Upper lobe of right lung (tissue), 1 donor: ENCODE data around the gene GLS. TPM values are rescaled to one million over a fixed set of nuclear protein-coding genes. Genes with fewer than 3 reads are reported as not detected.

Source experiments
- ATAC-seq: fragments of 200-7000 bp; cut with Tn5 transposase; one replicate; pipeline ENCODE4 v1.9.1; 2020; ENCODE audit warnings: mild to moderate bottlenecking, moderate library complexity
- DNase-seq: peaks from one replicate; pipeline ENCODE4 v3.0.0-alpha.2; 2020
- H3K27ac ChIP-seq: fragments of 200-600 bp; one replicate; pipeline ENCODE4 v1.8.0; 2022
- H3K27me3 ChIP-seq: fragments of 200-600 bp; one replicate; pipeline ENCODE4 v1.8.0; 2022; ENCODE audit warnings: mild to moderate bottlenecking
- H3K36me3 ChIP-seq: fragments of 200-600 bp; one replicate; pipeline ENCODE4 v1.8.0; 2022
- H3K4me1 ChIP-seq: fragments of 200-600 bp; one replicate; pipeline ENCODE4 v1.8.0; 2022
- H3K4me3 ChIP-seq: fragments of 200-600 bp; one replicate; pipeline ENCODE4 v1.8.0; 2022; ENCODE audit warnings: mild to moderate bottlenecking
- H3K9me3 ChIP-seq: fragments of 200-600 bp; one replicate; pipeline ENCODE4 v1.8.0; 2022
- intact Hi-C: fragments of 100-400 bp; cut with DNase I; formaldehyde crosslinking; loops from one replicate; pipeline ENCODE4 v1.11.0; 2022
- long read RNA-seq: library from polyadenylated mRNA; unstranded; transcript quantifications from one replicate; pipeline ENCODE4 v2.0.0, GENCODE V29; 2021
- total RNA-seq: library from RNA; stranded (reverse); fragmentation: NEBNext Ultra II Directional; extraction: Animal tissue kit (Norgen Biotek cat#: 25700); gene quantifications from one replicate; pipeline ENCODE4 v1.2.1, GENCODE V29; 2021
- TF ChIP-seq, protein P1 (sequence below): fragments of 200-600 bp; IDR thresholded peaks from one replicate; pipeline ENCODE4 v1.8.0; 2022; ENCODE audit warnings: antibody characterized with exemption
- donor health status: DM: no; HTN: yes; CAD: no; lungs with severe emphysema.

The GLS gene
- 209 TPM for total RNA-seq
- long read RNA-seq, full-length matches to known transcripts: 159 of 200 reads
- long read RNA-seq, partial matches to known transcripts: 10 of 200 reads
- long read RNA-seq, other reads (novel, unspliced or antisense): 31 of 200 reads

- Histone ChIP-seq H3K27me3 (no peaks in the 10 kb centered on the region), H3K4me1 (peaks cover 36% of the 10 kb centered on the region), H3K27ac (peak within 1 kb of the TSS; percentile 97), H3K36me3 (no peaks in the 10 kb centered on the region), H3K4me3 (peak within 1 kb of the TSS; percentile 87), H3K9me3 (no peaks in the 10 kb centered on the region)
- peak; percentile 95 for ATAC-seq
- intact Hi-C loops: no loop called here
- TF ChIP-seq, protein P1, sequence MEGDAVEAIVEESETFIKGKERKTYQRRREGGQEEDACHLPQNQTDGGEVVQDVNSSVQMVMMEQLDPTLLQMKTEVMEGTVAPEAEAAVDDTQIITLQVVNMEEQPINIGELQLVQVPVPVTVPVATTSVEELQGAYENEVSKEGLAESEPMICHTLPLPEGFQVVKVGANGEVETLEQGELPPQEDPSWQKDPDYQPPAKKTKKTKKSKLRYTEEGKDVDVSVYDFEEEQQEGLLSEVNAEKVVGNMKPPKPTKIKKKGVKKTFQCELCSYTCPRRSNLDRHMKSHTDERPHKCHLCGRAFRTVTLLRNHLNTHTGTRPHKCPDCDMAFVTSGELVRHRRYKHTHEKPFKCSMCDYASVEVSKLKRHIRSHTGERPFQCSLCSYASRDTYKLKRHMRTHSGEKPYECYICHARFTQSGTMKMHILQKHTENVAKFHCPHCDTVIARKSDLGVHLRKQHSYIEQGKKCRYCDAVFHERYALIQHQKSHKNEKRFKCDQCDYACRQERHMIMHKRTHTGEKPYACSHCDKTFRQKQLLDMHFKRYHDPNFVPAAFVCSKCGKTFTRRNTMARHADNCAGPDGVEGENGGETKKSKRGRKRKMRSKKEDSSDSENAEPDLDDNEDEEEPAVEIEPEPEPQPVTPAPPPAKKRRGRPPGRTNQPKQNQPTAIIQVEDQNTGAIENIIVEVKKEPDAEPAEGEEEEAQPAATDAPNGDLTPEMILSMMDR: no peak
- peak; percentile 97 for DNase-seq
Measured at GRCh38 chr2:190880378-190881083, at the start of gene GLS. Gene GLS (plus strand): TSS chr2:190880821. CDS start chr2:190881085, 264 bp downstream.

DNA sequence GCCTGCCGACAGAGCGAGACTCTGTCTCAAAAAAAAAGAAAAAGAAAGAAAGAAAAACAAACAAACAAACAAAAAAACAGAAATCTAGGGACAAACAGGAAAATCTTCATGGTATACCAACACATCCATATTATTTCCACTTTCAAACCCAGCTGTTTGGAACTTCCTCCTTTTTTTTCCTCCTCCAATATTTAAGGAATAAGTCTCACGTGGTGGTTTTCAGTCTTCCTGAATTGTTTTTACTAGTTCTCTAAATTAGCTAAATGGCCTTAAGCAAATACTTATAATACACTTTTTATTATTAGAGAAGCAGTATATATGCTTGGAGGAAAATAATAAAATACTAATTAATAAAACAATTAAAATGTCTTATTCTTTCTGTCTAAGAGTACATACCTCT is 48.7 kb upstream of the GLS start:
- intact Hi-C loops: no loop called here
- H3K9me3 ChIP-seq: no peaks in the 10 kb centered on the region
- H3K36me3 ChIP-seq: no peaks in the 10 kb centered on the region
- peaks cover 5% of the 10 kb centered on the region for H3K4me1 ChIP-seq
- DNase-seq: no peak
- TF ChIP-seq, protein P1: no peak
- ATAC-seq: no peak
- H3K4me3 ChIP-seq: no peak overlapping the region
- H3K27me3 ChIP-seq: no peaks in the 10 kb centered on the region
- H3K27ac ChIP-seq: no peak overlapping the region

DNA sequence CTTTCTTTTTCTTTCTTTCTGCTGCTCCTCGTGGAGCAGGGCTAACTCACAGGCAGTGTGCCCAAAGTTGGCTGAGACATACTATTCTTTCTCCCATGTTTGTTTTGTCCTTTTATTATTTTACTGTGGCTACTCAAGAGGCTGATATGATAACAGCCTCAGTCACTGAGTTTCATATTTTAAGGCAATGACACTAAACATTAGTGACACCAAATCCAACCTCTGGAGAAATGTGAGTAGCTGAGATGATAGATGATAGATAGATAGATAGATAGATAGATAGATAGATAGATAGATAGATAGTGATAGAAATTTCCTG is 45.8 kb upstream of the GLS start:
- Histone ChIP-seq H3K9me3 (no peaks in the 10 kb centered on the region), H3K4me3 (no peak overlapping the region), H3K27ac (no peak overlapping the region), H3K4me1 (peaks cover 5% of the 10 kb centered on the region), H3K27me3 (no peaks in the 10 kb centered on the region), H3K36me3 (no peaks in the 10 kb centered on the region)
- DNase-seq (no peak), ATAC-seq (no peak)
- intact Hi-C loops: no loop called here
- TF ChIP-seq, protein P1: no peak

DNA sequence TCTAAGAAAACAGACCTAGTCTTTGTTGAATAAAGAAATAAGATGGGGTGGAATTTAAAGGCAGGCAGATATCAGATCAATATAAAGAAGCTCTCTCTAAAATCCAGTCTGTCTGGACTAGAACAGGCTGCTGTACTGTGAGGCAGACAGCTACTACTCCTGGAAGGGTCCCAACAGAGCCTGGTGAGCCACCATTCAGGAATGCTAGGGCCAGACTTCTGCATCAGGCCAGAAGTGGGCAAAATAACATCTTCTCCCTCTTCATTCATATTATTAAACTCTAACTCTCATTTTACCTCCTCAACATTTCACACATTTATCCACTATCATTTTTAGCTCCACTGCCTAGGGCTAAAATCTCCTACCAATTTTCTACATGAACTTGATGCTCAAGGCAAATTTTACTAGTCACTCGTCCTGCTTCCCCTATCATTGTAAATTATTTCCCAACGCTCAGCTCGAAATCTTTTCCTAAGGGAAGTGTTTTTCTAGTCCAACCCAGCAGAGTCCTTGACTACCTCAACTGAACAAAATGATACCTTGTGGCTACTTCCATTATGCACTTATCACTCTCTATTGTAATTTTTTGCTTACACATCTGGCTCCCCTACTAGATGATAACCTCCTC is 45.2 kb upstream of the GLS start:
- no peak for DNase-seq
- H3K9me3 ChIP-seq: no peaks in the 10 kb centered on the region
- intact Hi-C loops: no loop called here
- no peaks in the 10 kb centered on the region for H3K36me3 ChIP-seq
- no peak overlapping the region for H3K27ac ChIP-seq
- TF ChIP-seq, protein P1: no peak
- ATAC-seq: peak; percentile 74
- no peak overlapping the region for H3K4me3 ChIP-seq
- peaks cover 5% of the 10 kb centered on the region for H3K4me1 ChIP-seq
- H3K27me3 ChIP-seq: no peaks in the 10 kb centered on the region

- Histone ChIP-seq H3K4me3 (no peak overlapping the region), H3K27me3 (no peaks in the 10 kb centered on the region), H3K36me3 (no peaks in the 10 kb centered on the region), H3K9me3 (no peaks in the 10 kb centered on the region), H3K27ac (no peak overlapping the region), H3K4me1 (peaks cover 5% of the 10 kb centered on the region)
- ATAC-seq (no peak), DNase-seq (no peak)
- intact Hi-C loops: no loop called here
- TF ChIP-seq, protein P1: no peak
Measured at GRCh38 chr2:190836767-190837166, 43.9 kb upstream of the GLS start.
